K562 (cell line): ENCODE data around the gene IL1RL2. TPM values are rescaled to one million over a fixed set of nuclear protein-coding genes. Genes with fewer than 3 reads are reported as not detected.

Source experiments
- ATAC-seq: fragments of 200-7000 bp; cut with Tn5 transposase; 3 replicates; pipeline ENCODE4 v1.9.1; 2020; ENCODE audit warnings: moderate library complexity
- BruUV-seq: library from RNA; stranded (reverse); fragments of 400-500 nt; replicated peaks from 2 replicates; lab custom pipeline; 2021; lab: Mats Ljungman, UMichigan
- CTCF ChIA-PET: fragments of 300-600 bp; formaldehyde crosslinking; extraction: SDS; loops from one replicate; lab custom pipeline; 2021; ENCODE audit warnings: low intra/inter-chr PET ratio; lab: Yijun Ruan, JAX
- POLR2A ChIA-PET: fragments of 300-600, 350-650 bp; sonication (Branson Sonifier 250); formaldehyde crosslinking; extraction: SDS; loops from one replicate; lab custom pipeline; 2021; ENCODE audit warnings: antibody characterized with exemption, inconsistent platforms; lab: Yijun Ruan, JAX
- DNase-seq, 4 experiments: peaks; one replicate each; pipeline versions ENCODE4 v3.0.0 to v3.0.0-alpha.2; 2011 to 2018; ENCODE audit warnings: low spot score in 3 of 4, mixed read lengths in 3 of 4; ENCODE audit errors: extremely low read depth in 1 of 4
- FAIRE-seq: peaks from 2 replicates; lab custom pipeline; 2011; peaks lifted over from hg19 to GRCh38; lab: Jason Lieb, UNC
- H2AFZ ChIP-seq: 2 replicates; pipeline ENCODE4 v1.6.0; 2011; ENCODE audit warnings: low read depth, low read length, control low read depth, inconsistent platforms
- H3K27ac ChIP-seq: fragments of 200-600 bp; 3 replicates; pipeline ENCODE4 v1.8.0; 2011; ENCODE audit warnings: low read depth, mild to moderate bottlenecking, control low read depth, inconsistent platforms, low read length, moderate library complexity, mixed read lengths; ENCODE audit errors: extremely low read depth
- H3K27me3 ChIP-seq, 2 experiments: fragments of 300-600 bp in 1 of 2; 2 replicates in 1 of 2; 3 replicates in 1 of 2; pipeline versions ENCODE4 v1.6.0 to v1.8.0; 2011; ENCODE audit warnings: inconsistent platforms in 2 of 2, low read length in 2 of 2, mild to moderate bottlenecking in 1 of 2, mixed read lengths in 1 of 2, moderate library complexity in 1 of 2; ENCODE audit not compliant: control insufficient read depth in 2 of 2, insufficient read depth in 2 of 2
- H3K36me3 ChIP-seq: fragments of 300-600 bp; 3 replicates; pipeline ENCODE4 v1.8.0; 2011; ENCODE audit warnings: mild to moderate bottlenecking, low read length, inconsistent platforms; ENCODE audit not compliant: control insufficient read depth, insufficient read depth
- H3K4me1 ChIP-seq, 2 experiments: fragments of 200-600 bp in 1 of 2; replicated peaks in 1 of 2; 2 replicates in 1 of 2; 3 replicates in 1 of 2; pipeline versions ENCODE4 v1.5.1 to v1.8.0; 2011; ENCODE audit warnings: inconsistent platforms in 2 of 2, low read length in 2 of 2, mild to moderate bottlenecking in 1 of 2, mixed read lengths in 1 of 2, moderate library complexity in 1 of 2; ENCODE audit not compliant: control insufficient read depth in 2 of 2, insufficient read depth in 2 of 2
- H3K4me2 ChIP-seq: 2 replicates; pipeline ENCODE4 v1.6.1; 2011; ENCODE audit warnings: low read length, control low read depth, inconsistent platforms, mixed read lengths; ENCODE audit not compliant: insufficient read depth
- H3K4me3 ChIP-seq: fragments of 200-600 bp; sonication (generic), shearing (Covaris generic); 2 replicates; pipeline ENCODE4 v1.5.1; 2016; ENCODE audit warnings: control low read depth, inconsistent platforms
- H3K79me2 ChIP-seq: fragments of 200-600 bp; 3 replicates; pipeline ENCODE4 v1.8.0; 2011; ENCODE audit warnings: low read length, inconsistent platforms; ENCODE audit not compliant: control insufficient read depth, insufficient read depth
- H3K9ac ChIP-seq, 2 experiments: 2 replicates each; pipeline versions ENCODE4 v1.6.0 to v1.6.1; 2011; ENCODE audit warnings: low read depth in 2 of 2, low read length in 2 of 2, control low read depth in 1 of 2, inconsistent platforms in 1 of 2, mild to moderate bottlenecking in 1 of 2, mixed read lengths in 1 of 2; ENCODE audit not compliant: insufficient read depth in 1 of 2
- H3K9me1 ChIP-seq: one replicate; pipeline ENCODE4 v1.6.0; 2011; ENCODE audit warnings: inconsistent platforms, mild to moderate bottlenecking, low read length, moderate library complexity; ENCODE audit not compliant: control insufficient read depth, insufficient read depth
- H3K9me3 ChIP-seq: replicated peaks from 2 replicates; pipeline ENCODE4 v1.5.1; 2011; ENCODE audit warnings: low read depth, low read length, inconsistent platforms; ENCODE audit not compliant: control insufficient read depth, insufficient read depth
- H4K20me1 ChIP-seq: replicated peaks from 2 replicates; pipeline ENCODE4 v1.6.1; 2011; ENCODE audit warnings: low read length, inconsistent platforms, mixed read lengths; ENCODE audit not compliant: control insufficient read depth, insufficient read depth
- CGGBP1 ChIP-seq: fragments of 250-450 bp; sonication (Bioruptor Pico); IDR thresholded peaks from 2 replicates; pipeline ENCODE4 v1.9.0; 2021; ENCODE audit warnings: mild to moderate bottlenecking
- GABPA ChIP-seq: fragments of 200-800 bp; sonication (Bioruptor generic); conservative IDR thresholded peaks from 2 replicates; pipeline ENCODE4 v1.6.1; 2016; ENCODE audit warnings: low read depth, missing genetic modification characterization, missing compliant biosample characterization
- KDM4B ChIP-seq, 2 experiments: fragments of 450-650 bp in 1 of 2; sonication (generic) in 1 of 2; IDR thresholded peaks; 2 replicates each; pipeline ENCODE4 v1.6.1; 2016 to 2017; ENCODE audit warnings: borderline replicate concordance in 2 of 2, antibody characterized with exemption in 1 of 2, low read depth in 1 of 2, mild to moderate bottlenecking in 1 of 2
- NRF1 ChIP-seq, 2 experiments: fragments of 450-650 bp; IDR thresholded peaks in 1 of 2; conservative IDR thresholded peaks in 1 of 2; 2 replicates each; pipeline ENCODE4 v1.6.1; 2014; ENCODE audit warnings: mild to moderate bottlenecking in 2 of 2
- SMAD1 ChIP-seq: fragments of 150-350 bp; IDR thresholded peaks from 2 replicates; pipeline ENCODE4 v1.6.1; 2014; ENCODE audit warnings: low read length, low read depth; ENCODE audit not compliant: partially characterized antibody
- SMARCA4 ChIP-seq: fragments of 450-650 bp; IDR thresholded peaks from 2 replicates; pipeline ENCODE4 v1.6.1; 2016
- STAT5A ChIP-seq: IDR thresholded peaks from 2 replicates; pipeline ENCODE4 v1.6.1; 2012; ENCODE audit warnings: low read length, inconsistent platforms, borderline replicate concordance
- ZNF668 ChIP-seq: fragments of 250-450 bp; sonication (Bioruptor Pico); IDR thresholded peaks from 2 replicates; pipeline ENCODE4 v1.8.0; 2022; ENCODE audit warnings: mild to moderate bottlenecking, inconsistent platforms
- WGBS: fragments of 100-300 bp; shearing (Covaris generic); methylation state at CpG from one replicate; pipeline ENCODE4 v1.1.6; 2016; ENCODE audit warnings: low coverage, mixed read lengths; ENCODE audit not compliant: insufficient coverage; ENCODE audit errors: missing lambda C conversion rate; 5-methylcytosine and 5-hydroxymethylcytosine counted together
- in situ Hi-C: fragments of 300-500 bp; cut with MboI; formaldehyde crosslinking; loops from 4 replicates; pipeline ENCODE4 v1.15.0; 2018; ENCODE audit warnings: inconsistent platforms, mixed read lengths
- intact Hi-C: fragments of 100-400 bp; cut with micrococcal nuclease; formaldehyde crosslinking; loops from 2 replicates; pipeline ENCODE4 v1.14.2; 2022
- polyA plus RNA-seq, 8 experiments: library from polyadenylated mRNA; depleted of rRNA in 4 of 8; stranded (reverse) in 5 of 8; unstranded in 3 of 8; fragments of >200 nt; fragmentation: Nextera tagmentation in 2 of 8; fragmentation: Illumina TruSeq in 1 of 8; extraction: Ambion mirVana in 2 of 8; extraction: Trizol in 1 of 8; gene quantifications; 2 replicates each; pipeline versions ENCODE4 v1.2.1 to v1.2.3, GENCODE V29; 2011 to 2014; ENCODE audit warnings: inconsistent platforms in 1 of 8, missing spikeins in 1 of 8
- total RNA-seq, 7 experiments: library from RNA; depleted of rRNA in 6 of 7; stranded (reverse); fragments of >200 nt in 6 of 7; fragmentation: Illumina TruSeq in 2 of 7; extraction: Trizol in 2 of 7; gene quantifications; 2 replicates each; pipeline versions ENCODE4 v1.2.1 to v1.2.3, GENCODE V29; 2011 to 2021; ENCODE audit warnings: low replicate concordance in 1 of 7
- TF ChIP-seq, protein P1 (sequence below): sonication (generic); formaldehyde crosslinking; IDR thresholded peaks from 2 replicates; pipeline ENCODE4 v1.8.0; 2022; ENCODE audit warnings: missing genetic modification reagents, mild to moderate bottlenecking, borderline replicate concordance

Gene IL1RL2
- total and polyA plus RNA-seq, 9 of the 15 experiments (the other 6 are each of a cell fraction or from before 2014, with no cell fraction given) = not detected

- DNase-seq = no peak
- in situ Hi-C loops = no loop called here
- no peak for FAIRE-seq
- Histone ChIP-seq H3K9me3 (peaks cover 7% of the 10 kb centered on the region), H3K36me3 (no peaks in the 10 kb centered on the region; the same call in 2 of the 3 replicates), H3K79me2 (no peaks in the 10 kb centered on the region), H3K9me1 (no peaks in the 10 kb centered on the region), H3K9ac (no peak overlapping the region), H3K27me3 (no peaks in the 10 kb centered on the region), H2AFZ (no peak overlapping the region), H3K27ac (no peak overlapping the region), H4K20me1 (no peaks in the 10 kb centered on the region), H3K4me3 (no peak overlapping the region), H3K4me1 (peaks cover 14 to 16% of the 10 kb centered on the region in 2 experiments), H3K4me2 (no peak overlapping the region)
- BruUV-seq = no TSS peak
- TF ChIP-seq SMARCA4 = no peak
- TF ChIP-seq STAT5A = no peak
- TF ChIP-seq KDM4B (IDR thresholded peaks at IDR 0.05; ENCODE audit: borderline replicate concordance in 2 of 2, low read depth in 1 of 2) = no peak
- TF ChIP-seq NRF1 (conservative IDR thresholded peaks at IDR 0.05 in 1 of 2, IDR thresholded peaks at IDR 0.05 in 1 of 2) = no peak
- no peak for TF ChIP-seq SMAD1
- TF ChIP-seq, protein P1, sequence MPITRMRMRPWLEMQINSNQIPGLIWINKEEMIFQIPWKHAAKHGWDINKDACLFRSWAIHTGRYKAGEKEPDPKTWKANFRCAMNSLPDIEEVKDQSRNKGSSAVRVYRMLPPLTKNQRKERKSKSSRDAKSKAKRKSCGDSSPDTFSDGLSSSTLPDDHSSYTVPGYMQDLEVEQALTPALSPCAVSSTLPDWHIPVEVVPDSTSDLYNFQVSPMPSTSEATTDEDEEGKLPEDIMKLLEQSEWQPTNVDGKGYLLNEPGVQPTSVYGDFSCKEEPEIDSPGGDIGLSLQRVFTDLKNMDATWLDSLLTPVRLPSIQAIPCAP (CRISPR knock-in tag) = no peak
- TF ChIP-seq ZNF668 (CRISPR knock-in tag) = no peak
- no peak for TF ChIP-seq GABPA (tag)
- no peak for TF ChIP-seq CGGBP1 (CRISPR knock-in tag)
- 61% methylated on average over 13 of the region's 15 CpGs for WGBS
- no peak for ATAC-seq
- CTCF ChIA-PET = no interaction called here
- intact Hi-C loops = no loop called here
- POLR2A ChIA-PET = interaction anchor here (0.6 to 1.8 kb wide), 5 partner anchors 8 to 115 kb away, joined by 3 to 6 read pairs (median 3); no protein-coding TSS in a partner anchor
Measured at GRCh38 chr2:102141011-102141943, 45.5 kb upstream of the IL1RL2 start.
